Thyroid gland (tissue), 4 donors: ENCODE results near the gene DPY19L1.
"Not testable (repeated sequence)": the region's sequence is repeated elsewhere in the genome, so short reads cannot be mapped to it uniquely, and the experiment has no call there.

ENCODE experiments used
- POLR2A ChIP-seq, 2 donors: fragments of 450-650 bp; IDR thresholded peaks; one replicate each; pipeline ENCODE4 v1.6.1; 2017; ENCODE audit warnings: antibody characterized with exemption in 2 of 2, mild to moderate bottlenecking in 2 of 2, moderate library complexity in 1 of 2
- TF ChIP-seq, protein P1 (sequence below), 6 experiments: fragments of 200-600 bp in 3 of 6; fragments of 450-650 bp in 3 of 6; sonication (generic) in 3 of 6; IDR thresholded peaks; one replicate each; pipeline ENCODE4 v1.5.1; 2016 to 2019; ENCODE audit warnings: antibody characterized with exemption in 6 of 6, mild to moderate bottlenecking in 2 of 6, inconsistent platforms in 1 of 6, moderate library complexity in 1 of 6

GRCh38 chr7:34996423-34997090, 40.7 kb downstream of the DPY19L1 start:
- TF ChIP-seq, protein P1, sequence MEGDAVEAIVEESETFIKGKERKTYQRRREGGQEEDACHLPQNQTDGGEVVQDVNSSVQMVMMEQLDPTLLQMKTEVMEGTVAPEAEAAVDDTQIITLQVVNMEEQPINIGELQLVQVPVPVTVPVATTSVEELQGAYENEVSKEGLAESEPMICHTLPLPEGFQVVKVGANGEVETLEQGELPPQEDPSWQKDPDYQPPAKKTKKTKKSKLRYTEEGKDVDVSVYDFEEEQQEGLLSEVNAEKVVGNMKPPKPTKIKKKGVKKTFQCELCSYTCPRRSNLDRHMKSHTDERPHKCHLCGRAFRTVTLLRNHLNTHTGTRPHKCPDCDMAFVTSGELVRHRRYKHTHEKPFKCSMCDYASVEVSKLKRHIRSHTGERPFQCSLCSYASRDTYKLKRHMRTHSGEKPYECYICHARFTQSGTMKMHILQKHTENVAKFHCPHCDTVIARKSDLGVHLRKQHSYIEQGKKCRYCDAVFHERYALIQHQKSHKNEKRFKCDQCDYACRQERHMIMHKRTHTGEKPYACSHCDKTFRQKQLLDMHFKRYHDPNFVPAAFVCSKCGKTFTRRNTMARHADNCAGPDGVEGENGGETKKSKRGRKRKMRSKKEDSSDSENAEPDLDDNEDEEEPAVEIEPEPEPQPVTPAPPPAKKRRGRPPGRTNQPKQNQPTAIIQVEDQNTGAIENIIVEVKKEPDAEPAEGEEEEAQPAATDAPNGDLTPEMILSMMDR (IDR thresholded peaks at IDR 0.05), result not testable (repeated sequence)
- not testable (repeated sequence) for TF ChIP-seq POLR2A (IDR thresholded peaks at IDR 0.05)
